Stomach (tissue), 4 donors: ENCODE results near the gene TBCK.

Experiments used
- CTCF ChIP-seq, 7 experiments: fragments of 450-650 bp in 4 of 7; fragments of 200-600 bp in 3 of 7; sonication (generic) in 3 of 7; IDR thresholded peaks; one replicate each; pipeline ENCODE4 v1.5.1; 2016 to 2019; ENCODE audit warnings: antibody characterized with exemption in 7 of 7, control low read depth in 2 of 7, mild to moderate bottlenecking in 1 of 7
- POLR2AphosphoS5 ChIP-seq, 3 donors: sonication (generic); formaldehyde crosslinking; IDR thresholded peaks; one replicate each; pipeline ENCODE4 v1.6.1; 2016; ENCODE audit warnings: antibody characterized with exemption in 3 of 3

- TF ChIP-seq POLR2AphosphoS5 (IDR thresholded peaks at IDR 0.05) (no peak), CTCF (IDR thresholded peaks at IDR 0.05) (no peak)
Observed at GRCh38 chr4:106095408-106095807, 220.6 kb downstream of the TBCK start.
